Embryonic facial prominence (tissue), 1 donor: ENCODE data around the gene ADGRD1.

Experiments used
- DNase-seq: peaks from one replicate; pipeline ENCODE4 v3.0.0-alpha.2; 2016; ENCODE audit errors: extremely low spot score

The ADGRD1 gene

DNA sequence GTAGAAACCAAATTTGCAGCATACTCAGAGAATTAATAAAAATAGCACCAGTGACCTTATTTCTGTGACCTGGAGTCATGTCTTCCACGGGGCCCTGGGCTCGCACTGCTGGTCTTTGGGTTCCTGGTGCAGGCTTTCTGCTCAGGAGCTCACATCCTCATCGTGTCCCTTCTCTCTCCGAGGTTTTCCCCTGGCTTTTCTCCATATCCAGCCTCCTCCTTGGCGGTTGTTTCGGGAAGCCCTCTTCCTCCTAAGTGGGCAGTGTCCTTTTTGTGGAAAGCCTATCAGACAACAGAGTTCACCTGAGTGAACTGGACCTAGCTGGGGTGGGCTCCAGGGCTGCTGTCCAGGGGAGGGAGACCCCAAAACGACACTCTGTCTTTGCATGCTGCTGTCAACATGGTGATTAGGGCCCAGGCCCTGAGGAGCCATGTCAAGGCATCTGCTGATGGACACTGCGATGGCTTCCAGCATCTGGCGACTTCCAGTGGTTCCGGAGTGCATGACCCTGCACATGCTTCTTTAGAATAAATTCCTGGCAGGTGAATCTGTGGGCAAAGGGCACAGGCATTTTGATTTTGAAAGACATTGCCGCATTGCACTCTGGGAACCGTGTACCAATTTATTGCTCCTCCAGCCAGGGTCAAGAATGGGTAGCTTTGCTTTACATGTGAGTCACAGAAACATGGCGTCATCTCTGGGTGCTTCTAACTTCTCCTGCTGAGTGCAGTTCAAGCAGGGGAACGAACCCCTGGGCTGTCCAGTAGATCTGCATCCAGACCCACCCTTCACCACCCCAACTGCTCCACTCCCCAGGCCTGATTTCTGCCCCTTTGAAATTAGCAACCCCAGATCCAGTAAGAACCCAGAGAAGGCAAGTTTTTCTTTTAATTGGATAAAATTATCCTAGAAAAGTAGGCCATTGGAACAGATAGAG lies 136.8 kb downstream of the ADGRD1 start:
- DNase-seq, result no peak

DNA sequence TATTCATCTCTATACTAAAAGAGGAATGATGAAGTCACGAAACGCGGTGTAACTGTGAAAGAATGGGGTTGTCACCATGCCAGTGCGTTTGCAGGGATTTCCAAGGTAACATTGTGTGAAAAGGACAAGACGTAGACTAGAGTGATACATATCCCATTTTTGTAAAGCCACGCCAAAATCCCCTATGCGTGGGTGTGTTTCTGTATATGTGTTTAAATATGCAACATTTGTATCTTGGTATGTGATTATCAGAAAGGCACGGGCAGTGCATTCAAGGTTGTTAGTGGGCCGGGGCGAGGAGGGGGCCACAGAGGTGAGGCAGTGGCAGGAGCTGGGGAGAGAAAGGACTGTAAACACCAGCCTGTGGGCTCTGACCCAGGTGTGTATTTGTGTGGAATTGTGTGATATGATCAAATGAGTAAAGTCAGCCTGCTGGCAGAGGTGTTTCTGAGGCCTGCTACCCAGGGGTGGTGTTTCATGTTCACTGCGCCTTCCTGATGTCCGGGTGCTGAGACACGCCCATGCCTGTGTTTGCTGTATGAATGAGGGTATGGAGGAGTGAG lies 137.8 kb downstream of the ADGRD1 start:
- DNase-seq, result no peak

DNA sequence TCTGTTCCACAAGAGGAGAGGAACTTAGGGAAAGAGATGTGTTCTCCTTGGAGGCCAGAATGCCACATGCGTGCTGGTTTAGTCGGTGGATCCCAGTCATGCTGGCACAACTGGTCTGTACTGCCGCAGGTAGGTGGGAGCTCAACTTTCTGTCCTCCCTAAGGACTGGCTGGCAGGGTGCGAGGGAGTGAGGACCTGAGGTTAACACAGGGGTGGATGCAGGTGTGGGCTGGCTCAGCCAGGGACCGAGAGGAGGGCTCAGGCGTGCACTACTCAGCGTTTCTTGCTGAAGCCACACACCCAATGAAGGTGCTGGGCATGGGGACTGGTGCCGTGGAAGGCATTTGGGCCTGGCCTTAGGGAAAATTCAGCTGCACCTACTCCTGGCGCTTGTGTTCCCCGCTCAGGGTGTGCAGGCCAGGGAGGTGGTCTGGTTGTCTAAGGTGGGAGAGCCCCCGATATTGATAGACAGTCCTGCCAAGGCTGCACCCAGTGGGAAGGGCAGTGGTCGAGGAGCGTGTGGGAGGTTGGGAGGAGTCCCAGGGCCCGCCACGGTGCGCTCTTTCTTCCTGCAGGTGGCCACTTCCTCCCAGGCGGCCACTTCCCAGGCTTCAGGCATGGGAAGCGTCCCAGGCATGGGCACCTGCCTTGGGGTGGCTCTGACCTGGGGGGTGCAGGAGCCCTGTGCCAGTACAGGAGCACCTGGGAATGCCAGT lies 138.4 kb downstream of the ADGRD1 start:
- DNase-seq, result no peak

DNA sequence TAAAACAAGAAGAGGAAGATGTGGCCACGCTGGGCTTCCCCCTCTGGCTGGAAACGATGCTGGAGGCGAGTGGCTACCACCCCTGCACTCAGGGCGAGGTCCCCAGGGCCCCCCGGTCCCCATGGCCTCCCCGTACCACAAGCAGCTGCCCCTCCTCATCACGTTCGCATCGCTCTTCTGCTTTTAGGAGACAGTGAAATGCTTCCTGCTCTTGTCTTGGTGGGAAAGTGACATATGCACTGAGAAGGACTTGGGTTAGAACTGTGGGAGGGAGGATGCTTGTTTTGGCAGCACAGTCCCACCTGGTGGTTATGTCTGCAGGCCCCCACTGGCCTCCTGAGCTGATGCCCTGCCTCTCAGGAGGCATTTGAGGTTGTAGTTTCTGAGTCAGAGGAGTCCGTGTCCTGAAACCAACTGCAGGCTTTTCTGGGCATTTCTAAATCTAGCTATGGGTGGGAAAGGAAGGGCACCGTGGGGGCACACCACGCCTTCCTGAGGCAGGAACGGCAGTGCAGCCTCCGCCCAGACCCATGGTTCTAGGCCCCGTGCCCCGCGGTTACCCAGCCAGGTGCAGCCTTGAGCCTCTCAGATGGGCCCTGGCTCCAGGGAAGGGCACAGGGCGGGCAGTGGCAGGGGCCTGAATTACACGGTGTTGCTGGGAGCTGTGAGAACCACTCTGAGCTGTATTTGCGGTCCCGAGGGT lies 139.3 kb downstream of the ADGRD1 start:
- no peak for DNase-seq

DNA sequence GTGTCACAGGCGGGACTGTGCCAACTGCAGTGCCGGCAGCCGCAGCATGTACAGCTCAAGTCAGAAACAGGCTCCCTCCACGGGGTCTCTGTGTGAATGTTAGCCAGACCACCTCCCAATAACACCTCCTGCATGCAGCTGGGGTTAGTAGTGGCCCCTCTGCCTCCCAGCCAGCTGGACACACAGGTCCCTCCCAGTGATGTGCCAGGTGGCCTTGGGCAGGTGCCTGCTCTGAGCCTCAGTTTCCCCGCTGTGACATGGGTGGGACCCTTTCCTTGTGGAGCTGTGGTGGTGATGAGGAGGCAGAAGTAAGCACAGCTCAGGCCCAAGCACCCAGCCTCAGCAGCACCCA lies 139.9 kb downstream of the ADGRD1 start:
- DNase-seq, result no peak

DNA sequence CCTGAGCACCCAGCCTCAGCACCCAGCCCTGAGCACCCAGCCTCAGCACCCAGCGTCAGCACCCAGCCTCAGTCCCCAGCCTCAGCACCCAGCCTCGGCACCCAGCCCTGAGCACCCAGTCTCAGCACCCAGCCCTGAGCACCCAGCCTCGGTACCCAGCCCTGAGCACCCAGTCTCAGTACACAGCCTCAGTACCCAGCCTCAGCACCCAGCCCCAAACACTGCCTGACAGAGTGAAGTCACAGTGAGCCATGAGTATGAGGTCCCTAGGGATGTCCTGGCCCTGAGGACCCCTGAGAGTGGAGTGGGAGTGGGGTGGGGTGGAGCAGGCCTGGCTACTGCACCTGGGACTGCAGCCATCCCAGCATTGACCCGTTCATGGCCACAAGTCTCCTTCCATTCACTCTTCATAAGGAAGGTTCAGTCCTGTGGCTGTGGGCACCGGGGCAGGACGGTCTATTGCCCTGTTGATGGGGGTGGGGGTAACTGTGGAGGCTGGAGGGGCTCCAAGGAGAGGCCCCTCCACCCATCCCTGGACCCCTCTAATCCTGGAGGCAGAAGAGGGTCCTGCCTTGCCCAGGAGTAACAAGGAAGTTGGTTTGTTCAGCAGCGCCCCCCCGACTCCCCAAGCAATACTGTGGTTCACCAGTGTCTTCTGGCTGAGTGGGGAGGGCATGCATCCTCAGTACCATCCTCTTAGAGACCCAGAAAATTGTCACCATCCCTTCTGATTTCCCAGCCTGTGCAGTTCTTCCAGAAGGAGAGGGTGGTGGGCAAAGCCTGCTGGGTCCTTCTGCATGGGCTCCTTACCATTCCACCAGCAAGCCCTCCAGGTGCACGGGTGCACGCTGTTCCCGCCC lies 140.5 kb downstream of the ADGRD1 start:
- DNase-seq, result no peak

DNA sequence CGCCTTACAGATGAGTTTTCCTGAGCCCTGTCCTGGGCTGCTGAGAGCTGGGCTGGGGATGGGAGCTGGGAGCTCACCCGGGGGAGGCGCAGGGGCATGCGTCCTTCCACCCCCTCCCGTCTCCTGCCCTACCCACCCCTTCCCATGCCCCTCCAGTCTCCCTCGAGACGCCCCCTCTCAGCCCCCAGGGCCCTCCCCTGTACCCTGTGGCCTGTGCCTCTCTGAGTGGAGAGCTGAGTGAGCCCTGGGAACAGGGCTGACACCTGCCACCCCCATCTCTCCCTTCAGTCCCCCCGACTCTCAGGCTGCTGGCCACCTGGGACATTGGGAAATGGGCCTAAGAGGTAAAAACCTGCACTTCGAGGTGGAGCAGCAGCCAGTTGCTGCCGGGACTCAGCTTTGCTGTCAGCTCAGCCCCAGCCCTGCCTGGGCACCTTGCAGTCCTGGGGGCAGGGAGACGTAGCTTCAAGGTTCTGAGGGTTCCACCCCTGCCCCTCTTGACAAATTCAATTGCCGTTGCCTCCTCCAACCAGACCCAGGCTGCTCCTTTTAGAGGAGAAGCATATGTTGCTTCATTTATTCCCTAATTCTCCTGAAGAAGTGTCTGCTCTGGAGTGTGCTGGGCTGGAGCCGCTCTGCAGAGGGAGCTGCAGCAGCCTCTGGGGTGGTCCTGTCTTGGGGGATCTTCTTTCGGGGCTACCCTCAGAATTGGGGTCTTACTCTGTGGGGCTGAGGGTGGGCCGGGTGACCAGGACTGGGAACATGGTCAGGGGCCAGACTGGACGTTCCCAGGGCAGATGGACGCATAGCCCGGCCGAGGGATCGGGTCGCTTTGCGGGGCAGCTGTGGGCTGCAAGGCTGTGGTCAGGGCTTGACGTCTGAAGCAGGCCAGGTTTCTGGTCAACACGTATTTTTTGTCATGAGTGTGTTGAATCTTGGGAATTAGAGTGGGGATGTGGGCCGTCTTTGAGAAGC lies 141.4 kb downstream of the ADGRD1 start:
- no peak for DNase-seq

DNA sequence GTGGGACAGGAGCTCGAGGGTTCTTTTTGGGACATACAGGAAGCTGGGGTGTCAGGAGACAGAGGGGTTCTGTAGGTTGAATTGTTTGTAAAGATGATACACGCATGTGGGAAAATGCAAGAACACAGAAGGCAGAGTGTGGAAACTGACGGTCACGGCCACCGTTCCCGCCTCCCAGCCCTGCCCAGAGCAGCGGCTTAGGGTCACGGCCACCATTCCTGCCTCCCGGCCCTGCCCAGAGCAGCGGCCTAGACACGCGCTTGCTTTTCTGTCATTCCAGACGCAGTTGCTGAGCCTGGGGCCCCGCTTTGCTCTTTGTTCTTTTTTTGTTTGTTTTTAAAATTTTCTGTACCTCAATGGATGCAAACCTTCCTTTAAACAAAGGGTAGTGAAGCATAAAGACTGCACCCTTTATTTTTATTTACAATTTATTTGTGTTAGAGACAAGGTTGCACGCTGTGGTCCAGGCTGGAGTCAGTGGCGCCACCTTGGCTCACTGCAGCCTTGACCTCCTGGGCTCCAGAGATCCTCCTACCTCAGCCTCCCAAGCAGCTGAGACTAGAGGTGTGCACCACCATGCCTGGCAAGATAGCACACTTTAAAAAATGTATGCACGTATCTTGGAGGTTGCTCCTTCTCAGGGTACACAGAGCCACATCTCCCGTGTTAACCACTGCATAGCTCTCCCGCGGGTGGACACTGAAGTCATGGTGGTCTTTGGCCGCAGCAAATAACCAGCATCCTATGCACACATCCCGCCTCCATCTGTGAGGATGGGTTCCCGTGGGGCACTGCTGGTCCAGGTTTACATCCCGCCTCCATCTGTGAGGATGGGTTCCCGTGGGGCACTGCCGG lies 142.3 kb downstream of the ADGRD1 start:
- DNase-seq, result no peak

DNA sequence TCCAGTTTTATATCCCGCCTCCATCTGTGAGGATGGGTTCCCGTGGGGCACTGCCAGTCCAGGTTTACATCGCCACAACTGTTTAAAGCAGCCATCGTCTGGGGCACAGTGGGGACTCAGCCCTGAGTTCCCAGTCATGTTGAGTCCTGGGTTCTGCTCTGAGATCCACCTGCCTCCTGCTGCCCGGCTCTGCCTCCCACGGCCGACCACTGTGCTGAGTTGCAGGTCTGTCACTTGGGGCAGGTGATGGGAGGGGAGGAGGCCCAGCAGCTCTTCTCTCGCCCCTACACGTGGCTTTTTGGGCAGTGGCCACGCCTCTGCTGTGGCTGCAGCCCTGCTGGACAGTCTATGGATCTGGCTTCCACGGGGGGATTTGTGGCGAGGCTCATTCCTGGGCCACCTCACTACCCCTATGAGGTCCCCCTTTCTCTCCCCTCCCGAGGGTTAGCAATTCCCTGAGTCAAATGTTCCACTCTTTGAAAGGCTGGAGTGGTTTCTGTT lies 143.0 kb downstream of the ADGRD1 start:
- DNase-seq, result no peak

DNA sequence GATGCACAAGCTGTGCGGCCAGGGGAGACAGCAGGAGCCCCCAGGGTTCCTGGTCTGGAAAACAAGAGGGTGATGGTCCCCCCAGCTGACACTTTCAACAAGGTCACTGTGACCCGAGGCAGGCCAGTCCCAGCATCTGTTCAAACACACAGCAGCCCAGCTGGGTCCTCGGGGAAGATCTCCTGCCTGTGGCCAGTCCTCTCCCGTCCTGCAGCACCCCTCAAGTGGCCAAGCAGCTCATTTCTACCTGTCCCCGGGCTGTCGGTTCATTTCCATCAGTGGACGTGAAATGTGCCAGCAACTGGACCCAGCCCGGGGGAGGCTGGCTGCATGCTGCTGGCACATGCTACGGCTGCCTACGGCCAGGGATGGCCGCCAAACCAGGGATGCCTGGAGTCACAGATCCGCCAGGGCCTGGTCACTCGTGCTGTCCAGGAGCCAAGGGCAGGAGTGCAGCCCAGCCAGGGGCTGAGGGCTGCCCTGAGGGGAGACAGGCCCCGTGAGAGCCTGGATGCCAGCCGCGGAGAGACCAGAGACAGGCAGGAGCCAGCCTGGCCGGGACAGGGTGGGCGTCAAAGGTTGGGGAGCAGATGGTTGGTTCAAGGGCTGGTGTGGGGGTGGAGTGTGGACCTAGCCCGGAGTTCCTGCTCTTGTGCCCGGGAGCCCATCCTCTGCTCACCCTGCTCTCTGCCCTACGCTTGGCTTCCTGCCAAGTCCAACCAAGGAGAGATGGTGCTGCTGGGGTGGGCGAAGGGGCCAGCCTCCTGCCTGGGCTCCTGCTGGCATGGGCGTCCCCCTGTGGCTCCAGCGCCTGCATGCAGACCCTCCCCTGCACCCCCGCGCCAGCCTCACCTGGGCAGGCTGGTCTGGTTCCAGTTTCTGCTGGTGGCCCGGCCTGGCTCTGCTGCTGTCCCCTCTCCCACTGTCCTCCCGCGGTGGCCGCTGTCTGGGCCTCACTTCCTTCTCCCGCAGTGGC lies 143.8 kb downstream of the ADGRD1 start:
- DNase-seq, result no peak

DNA sequence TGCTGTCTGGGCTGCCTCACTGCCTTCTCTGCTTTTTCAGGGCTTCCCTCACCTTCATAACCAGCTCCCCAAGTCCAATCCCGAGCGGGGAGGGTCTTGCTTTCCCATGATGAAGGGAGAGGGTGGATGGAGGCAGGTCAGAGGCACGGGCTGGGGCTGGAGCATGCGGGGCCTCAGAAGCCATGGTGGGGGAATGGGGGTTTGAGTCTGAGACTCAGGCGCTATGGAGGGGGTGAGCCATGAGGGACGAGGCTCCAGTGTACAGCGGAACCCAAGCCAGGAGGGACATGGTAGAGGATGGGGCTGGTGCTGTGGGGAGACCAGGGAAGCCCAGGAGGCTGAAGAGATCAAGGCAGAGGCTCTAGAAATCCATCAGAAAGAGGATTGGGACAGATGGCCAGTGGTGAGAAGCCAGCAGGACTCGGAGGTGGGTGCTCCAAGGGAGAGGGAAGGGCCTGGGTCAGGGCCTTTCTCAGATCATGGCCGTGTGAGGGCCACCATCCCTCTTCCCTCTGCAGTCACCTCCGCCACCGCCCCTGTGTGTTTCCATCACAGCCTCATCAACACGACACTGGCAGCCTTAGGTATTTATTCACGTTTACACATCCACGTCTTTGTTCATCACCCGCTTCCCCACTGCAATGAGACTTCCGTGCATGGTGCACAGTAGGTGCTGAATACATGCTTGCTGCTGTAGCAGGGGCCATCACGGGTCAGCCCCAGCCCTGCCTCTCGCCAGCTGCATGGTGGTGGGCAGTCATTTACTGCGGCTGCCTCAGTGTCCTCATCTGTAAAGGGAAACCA lies 144.7 kb downstream of the ADGRD1 start:
- no peak for DNase-seq

DNA sequence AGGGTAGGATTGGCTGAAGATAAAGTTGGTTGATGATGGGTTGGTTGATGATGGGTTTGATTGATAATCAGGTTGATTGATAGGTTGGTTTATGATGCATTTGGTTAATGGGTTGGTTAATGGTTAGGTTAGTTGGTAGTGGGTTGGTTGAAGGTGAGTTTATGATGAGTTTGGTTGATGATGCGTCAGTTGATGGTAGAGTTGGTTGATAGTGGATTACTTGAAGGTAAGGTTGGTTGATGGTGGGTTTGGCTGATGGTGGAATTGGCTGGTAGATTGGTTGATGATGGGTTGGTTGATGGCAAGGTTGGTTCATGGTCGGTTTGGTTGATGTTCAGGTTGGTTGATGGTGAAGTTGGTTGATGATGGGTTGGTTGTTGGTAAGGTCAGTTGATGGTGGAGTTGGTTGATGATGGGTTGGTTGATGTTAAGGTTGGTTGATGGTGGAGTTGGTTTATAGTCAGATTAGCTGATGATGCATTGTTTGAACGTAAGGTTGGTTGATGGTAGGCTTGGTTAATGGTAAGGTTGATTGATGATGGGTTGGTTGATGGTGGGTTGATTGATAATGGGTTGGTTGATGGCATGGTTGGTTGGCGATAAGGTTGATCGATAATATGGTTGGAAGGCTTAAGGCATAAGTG lies 146.4 kb downstream of the ADGRD1 start:
- DNase-seq, result no peak

DNA sequence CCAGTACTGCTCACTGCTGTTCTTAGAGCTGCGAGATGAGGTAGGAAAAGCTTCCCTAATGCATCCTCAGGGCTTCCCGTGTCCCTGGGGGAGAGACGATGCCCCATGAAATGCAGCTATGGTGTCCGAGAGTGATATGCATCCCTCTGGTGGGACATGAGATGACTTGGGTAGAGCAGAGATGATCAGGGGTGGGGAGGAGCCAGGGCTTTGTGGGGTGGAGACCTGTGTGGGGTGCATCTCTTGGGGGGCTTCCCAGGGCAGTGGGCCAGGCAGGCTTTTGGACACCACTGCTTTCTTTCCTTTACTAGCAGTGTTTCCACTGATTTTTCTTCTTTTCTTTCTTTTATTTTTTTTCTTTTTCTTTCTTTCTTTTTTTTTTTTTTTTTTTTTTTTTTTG lies 147.3 kb downstream of the ADGRD1 start:
- DNase-seq, result no peak

DNA sequence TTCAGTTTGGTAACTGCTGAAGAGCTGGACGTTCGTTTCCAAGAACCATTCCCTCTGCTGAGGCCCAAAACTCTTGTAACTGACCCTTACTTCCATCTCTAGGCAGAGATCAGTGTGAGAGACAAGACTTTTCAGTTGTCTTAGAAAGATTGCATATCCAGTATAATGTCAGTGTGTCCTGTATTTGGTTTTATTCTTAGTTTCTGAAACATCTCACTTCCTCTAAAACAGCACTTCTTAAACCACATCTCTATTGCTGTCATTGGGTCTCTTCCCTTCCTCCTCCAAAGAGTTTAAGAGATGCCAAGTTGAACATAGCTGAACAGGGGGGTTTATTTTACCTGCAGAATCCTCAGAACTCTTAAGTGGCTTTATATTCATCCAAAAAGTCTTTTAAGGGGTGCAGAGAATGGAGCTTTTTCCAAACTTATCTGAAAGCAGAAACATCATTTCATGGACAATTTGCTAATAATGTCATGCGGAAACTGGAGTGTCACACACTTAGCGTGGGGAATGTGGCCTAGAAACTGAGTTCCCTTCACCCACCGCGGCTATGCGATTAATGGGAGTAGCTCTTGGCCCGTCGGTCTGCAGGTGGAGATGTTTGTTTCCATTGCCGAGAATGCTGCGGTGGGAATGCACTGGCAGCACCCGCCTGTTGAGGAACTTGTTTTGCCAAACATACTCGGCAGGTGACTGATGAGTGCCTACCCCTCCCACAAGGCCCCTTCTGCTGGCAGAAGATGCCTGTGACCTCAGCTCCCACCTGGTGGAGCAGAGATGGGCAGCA lies 148.2 kb downstream of the ADGRD1 start:
- no peak for DNase-seq

DNA sequence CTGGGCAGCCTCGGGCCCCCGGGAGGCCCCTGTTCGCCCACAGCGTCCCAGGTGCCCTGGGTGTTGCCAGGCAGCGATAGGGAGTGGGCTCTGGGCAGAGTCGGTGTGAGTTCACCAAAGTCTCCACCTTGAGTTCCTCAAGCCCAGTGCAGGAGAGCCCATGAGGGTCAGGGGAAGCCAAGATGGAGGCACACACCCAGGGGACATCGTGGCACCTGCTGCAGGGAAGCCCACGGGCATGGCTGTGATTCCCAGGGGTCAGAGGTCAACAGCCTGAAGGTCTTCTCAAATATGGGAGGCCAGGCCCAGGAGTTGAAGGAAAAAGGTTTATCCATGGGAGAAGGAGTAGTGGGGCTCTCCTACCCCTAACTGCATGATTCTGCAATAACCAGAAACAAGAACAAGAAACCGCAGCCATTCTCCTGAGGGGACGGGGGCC lies 148.8 kb downstream of the ADGRD1 start:
- no peak for DNase-seq
